Smooth muscle cell (in vitro differentiated cells): ENCODE measurements around the gene WWC2. TPM values are rescaled to one million over a fixed set of nuclear protein-coding genes. Genes with fewer than 3 reads are reported as not detected.

ENCODE experiments used
- DNase-seq: peaks from one replicate; lab custom pipeline; 2025; ENCODE audit not compliant: unreplicated experiment; lab: John Stamatoyannopoulos, UW
- H2AFZ ChIP-seq: fragments of 200-600 bp; sonication (generic); 2 replicates; pipeline ENCODE4 v1.6.0; 2016; ENCODE audit warnings: antibody characterized with exemption, low read depth, mild to moderate bottlenecking
- H3F3A ChIP-seq: fragments of 200-600 bp; sonication (generic); 2 replicates; pipeline ENCODE4 v1.6.0; 2017; ENCODE audit warnings: antibody characterized with exemption, low read depth
- H3K27ac ChIP-seq: fragments of 200-600 bp; sonication (generic); 2 replicates; pipeline ENCODE4 v1.5.1; 2016; ENCODE audit warnings: low read depth, mild to moderate bottlenecking
- H3K27me3 ChIP-seq: fragments of 200-600 bp; sonication (generic); 2 replicates; pipeline ENCODE4 v1.6.1; 2016; ENCODE audit warnings: low read depth, mild to moderate bottlenecking
- H3K36me3 ChIP-seq: fragments of 200-600 bp; sonication (generic); 2 replicates; pipeline ENCODE4 v1.5.1; 2016; ENCODE audit warnings: low read depth
- H3K4me1 ChIP-seq: fragments of 200-600 bp; sonication (generic); 2 replicates; pipeline ENCODE4 v1.5.1; 2016; ENCODE audit warnings: low read depth
- H3K4me2 ChIP-seq: fragments of 200-600 bp; sonication (generic); 2 replicates; pipeline ENCODE4 v1.6.0; 2016; ENCODE audit warnings: mild to moderate bottlenecking
- H3K4me3 ChIP-seq: fragments of 200-600 bp; sonication (generic); 2 replicates; pipeline ENCODE4 v1.5.1; 2016; ENCODE audit warnings: mild to moderate bottlenecking
- H3K79me2 ChIP-seq: fragments of 200-600 bp; sonication (generic); 2 replicates; pipeline ENCODE4 v1.6.0; 2016; ENCODE audit warnings: low read depth, mild to moderate bottlenecking
- H3K9ac ChIP-seq: fragments of 200-600 bp; sonication (generic); 2 replicates; pipeline ENCODE4 v1.6.0; 2016; ENCODE audit warnings: low read depth
- H3K9me3 ChIP-seq: fragments of 200-600 bp; sonication (generic); replicated peaks from 2 replicates; pipeline ENCODE4 v1.5.1; 2016; ENCODE audit warnings: low read depth
- H4K20me1 ChIP-seq: fragments of 200-600 bp; sonication (generic); 2 replicates; pipeline ENCODE4 v1.6.0; 2016; ENCODE audit warnings: low read depth
- WGBS: methylation state at CpG from one replicate; pipeline ENCODE4 v1.1.7; 2016; ENCODE audit warnings: low lambda C conversion rate; 5-methylcytosine and 5-hydroxymethylcytosine counted together
- polyA plus RNA-seq: library from polyadenylated mRNA; unstranded; fragments of >200 nt; fragmentation: Nextera tagmentation; extraction: Ambion mirVana; gene quantifications from 2 replicates; pipeline ENCODE4 v1.2.1, GENCODE V29; 2016
- total RNA-seq: library from RNA; depleted of rRNA; stranded (reverse); fragments of >200 nt; gene quantifications from 2 replicates; pipeline ENCODE4 v1.2.3, GENCODE V29; 2014
- TF ChIP-seq, protein P1 (sequence below): fragments of 200-600 bp; sonication (generic); IDR thresholded peaks from 2 replicates; pipeline ENCODE4 v1.5.1; 2017; ENCODE audit warnings: borderline replicate concordance, mild to moderate bottlenecking, antibody characterized with exemption; ENCODE audit not compliant: insufficient read depth, poor library complexity, severe bottlenecking

The WWC2 gene
- total and polyA plus RNA-seq, 2 experiments from 2014 or later: 11.2 to 13.5 TPM

- Histone ChIP-seq H2AFZ (no peak overlapping the region), H3K9me3 (no peaks in the 10 kb centered on the region), H4K20me1 (no peaks in the 10 kb centered on the region), H3F3A (no peaks in the 10 kb centered on the region), H3K79me2 (no peaks in the 10 kb centered on the region), H3K4me1 (peaks cover 3% of the 10 kb centered on the region), H3K4me2 (no peak overlapping the region), H3K9ac (no peak overlapping the region), H3K27ac (peak overlapping the region; percentile 47), H3K27me3 (no peaks in the 10 kb centered on the region), H3K4me3 (no peak overlapping the region), H3K36me3 (peaks cover 4% of the 10 kb centered on the region)
- DNase-seq: no peak
- TF ChIP-seq, protein P1, sequence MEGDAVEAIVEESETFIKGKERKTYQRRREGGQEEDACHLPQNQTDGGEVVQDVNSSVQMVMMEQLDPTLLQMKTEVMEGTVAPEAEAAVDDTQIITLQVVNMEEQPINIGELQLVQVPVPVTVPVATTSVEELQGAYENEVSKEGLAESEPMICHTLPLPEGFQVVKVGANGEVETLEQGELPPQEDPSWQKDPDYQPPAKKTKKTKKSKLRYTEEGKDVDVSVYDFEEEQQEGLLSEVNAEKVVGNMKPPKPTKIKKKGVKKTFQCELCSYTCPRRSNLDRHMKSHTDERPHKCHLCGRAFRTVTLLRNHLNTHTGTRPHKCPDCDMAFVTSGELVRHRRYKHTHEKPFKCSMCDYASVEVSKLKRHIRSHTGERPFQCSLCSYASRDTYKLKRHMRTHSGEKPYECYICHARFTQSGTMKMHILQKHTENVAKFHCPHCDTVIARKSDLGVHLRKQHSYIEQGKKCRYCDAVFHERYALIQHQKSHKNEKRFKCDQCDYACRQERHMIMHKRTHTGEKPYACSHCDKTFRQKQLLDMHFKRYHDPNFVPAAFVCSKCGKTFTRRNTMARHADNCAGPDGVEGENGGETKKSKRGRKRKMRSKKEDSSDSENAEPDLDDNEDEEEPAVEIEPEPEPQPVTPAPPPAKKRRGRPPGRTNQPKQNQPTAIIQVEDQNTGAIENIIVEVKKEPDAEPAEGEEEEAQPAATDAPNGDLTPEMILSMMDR: no peak
- 67% methylated on average over 6 of the region's 6 CpGs for WGBS
Observed at GRCh38 chr4:183241721-183242151, 142.7 kb downstream of the WWC2 start.

GRCh38 chr4:183242291-183242690, 143.2 kb downstream of the WWC2 start:
- Histone ChIP-seq H3K4me1 (peaks cover 3% of the 10 kb centered on the region), H4K20me1 (no peaks in the 10 kb centered on the region), H3K27me3 (no peaks in the 10 kb centered on the region), H3K27ac (no peak overlapping the region), H3K79me2 (no peaks in the 10 kb centered on the region), H2AFZ (no peak overlapping the region), H3K36me3 (peaks cover 6% of the 10 kb centered on the region), H3K9me3 (no peaks in the 10 kb centered on the region), H3K4me3 (no peak overlapping the region), H3F3A (no peaks in the 10 kb centered on the region), H3K4me2 (no peak overlapping the region), H3K9ac (no peak overlapping the region)
- 98% methylated on average over 2 of the region's 2 CpGs for WGBS
- DNase-seq: no peak
- TF ChIP-seq, protein P1: no peak

GRCh38 chr4:183244019-183244418, 145.0 kb downstream of the WWC2 start:
- Histone ChIP-seq H3K36me3 (peaks cover 6% of the 10 kb centered on the region), H3K27ac (no peak overlapping the region), H2AFZ (no peak overlapping the region), H3K9ac (no peak overlapping the region), H3K79me2 (no peaks in the 10 kb centered on the region), H3F3A (no peaks in the 10 kb centered on the region), H3K4me2 (no peak overlapping the region), H3K4me3 (no peak overlapping the region), H3K4me1 (no peaks in the 10 kb centered on the region), H3K27me3 (no peaks in the 10 kb centered on the region), H4K20me1 (no peaks in the 10 kb centered on the region), H3K9me3 (no peaks in the 10 kb centered on the region)
- no peak for DNase-seq
- TF ChIP-seq, protein P1: no peak
- 87% methylated on average over 8 of the region's 8 CpGs for WGBS

DNA sequence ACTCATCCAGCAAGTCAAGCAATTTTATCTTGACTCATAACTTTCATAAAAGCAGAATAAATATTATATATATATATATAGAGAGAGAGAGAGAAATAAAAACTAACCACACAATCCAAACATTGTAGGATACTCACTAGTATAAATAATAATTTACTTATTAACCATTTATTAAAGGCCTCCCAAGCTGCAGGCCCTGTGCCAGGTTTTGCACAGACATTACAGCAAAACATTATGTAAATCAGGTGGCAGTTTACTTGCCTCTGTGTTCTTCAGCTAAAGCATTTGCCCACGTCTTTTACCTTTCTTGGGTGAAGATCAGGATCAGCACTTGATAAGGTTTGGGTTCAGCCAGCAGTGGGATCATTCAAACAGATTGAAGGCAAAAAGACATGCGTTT, 145.4 kb downstream of the WWC2 start:
- Histone ChIP-seq H4K20me1 (no peaks in the 10 kb centered on the region), H3K27ac (no peak overlapping the region), H3K4me3 (no peak overlapping the region), H2AFZ (no peak overlapping the region), H3K4me2 (no peak overlapping the region), H3K27me3 (no peaks in the 10 kb centered on the region), H3K79me2 (no peaks in the 10 kb centered on the region), H3K9ac (no peak overlapping the region), H3K36me3 (peaks cover 6% of the 10 kb centered on the region), H3K4me1 (no peaks in the 10 kb centered on the region), H3K9me3 (no peaks in the 10 kb centered on the region), H3F3A (no peaks in the 10 kb centered on the region)
- no peak for DNase-seq
- TF ChIP-seq, protein P1: no peak
- WGBS: 96% methylated on average over 2 of the region's 2 CpGs
